Naive thymus-derived CD8-positive, alpha-beta T cell (primary cell): ENCODE results near the gene XPC. TPM values are rescaled to one million over a fixed set of nuclear protein-coding genes. Genes with fewer than 3 reads are reported as not detected.
"Not testable (repeated sequence)": the region's sequence is repeated elsewhere in the genome, so short reads cannot be mapped to it uniquely, and the experiment has no call there.

Experiments
- ATAC-seq, 2 donors: fragments of 150-1000 bp; cut with Tn5 transposase in 1 of 2; sonication (Bioruptor Pico), chemical (Tn5 transposase) in 1 of 2; 1 replicate in 1 of 2; 2 replicates in 1 of 2; pipeline ENCODE4 v1.10.0; 2021; ENCODE audit warnings: mild to moderate bottlenecking in 2 of 2, moderate library complexity in 2 of 2
- POLR2A ChIA-PET: fragments of 350-600 bp; sonication (Branson Sonifier 250); formaldehyde crosslinking; loops from one replicate; lab custom pipeline; 2021; ENCODE audit warnings: antibody characterized with exemption; lab: Charles Lee
- DNase-seq, 10 donors: peaks; one replicate each; pipeline versions ENCODE4 v3.0.0 to v3.0.0-alpha.2; 2020 to 2022
- H3K27ac Mint-ChIP-seq, 10 donors: one replicate each; pipeline ENCODE4 v1.8.0; 2020 to 2022; ENCODE audit warnings: mild to moderate bottlenecking in 10 of 10, mixed read lengths in 10 of 10, moderate library complexity in 4 of 10, inconsistent platforms in 1 of 10
- H3K27me3 Mint-ChIP-seq, 5 donors: one replicate each; pipeline ENCODE4 v1.8.0; 2021 to 2022; ENCODE audit warnings: mixed read lengths in 5 of 5
- H3K36me3 Mint-ChIP-seq, 3 donors: one replicate each; pipeline ENCODE4 v1.8.0; 2020 to 2022; ENCODE audit warnings: mixed read lengths in 3 of 3, mild to moderate bottlenecking in 2 of 3, inconsistent platforms in 1 of 3
- H3K4me1 Mint-ChIP-seq, 4 donors: one replicate each; pipeline ENCODE4 v1.8.0; 2021 to 2022; ENCODE audit warnings: mixed read lengths in 4 of 4
- H3K4me3 Mint-ChIP-seq, 10 donors: one replicate each; pipeline ENCODE4 v1.8.0; 2020 to 2022; ENCODE audit warnings: mild to moderate bottlenecking in 10 of 10, mixed read lengths in 10 of 10, moderate library complexity in 6 of 10, inconsistent platforms in 1 of 10
- H3K9me3 Mint-ChIP-seq, 9 donors: one replicate each; pipeline ENCODE4 v1.8.0; 2020 to 2022; ENCODE audit warnings: mixed read lengths in 9 of 9, mild to moderate bottlenecking in 3 of 9, inconsistent platforms in 1 of 9, moderate library complexity in 1 of 9
- polyA plus RNA-seq, 3 donors: library from polyadenylated mRNA; unstranded; fragments of 300-500 nt; fragmentation: Illumina TruSeq; gene quantifications; one replicate each; pipeline ENCODE4 v1.2.3, GENCODE V29; 2021
- total RNA-seq, 8 experiments: library from RNA in 2 of 8; stranded (reverse) in 2 of 8; gene quantifications; one replicate each; pipeline ENCODE4 v1.2.3 and lab custom pipeline; 2021 to 2026

The XPC gene
- total and polyA plus RNA-seq, 5 experiments from 2014 or later = 28.5 to 95.2 (median 49.6) TPM

- H3K4me1 Mint-ChIP-seq = peaks cover 26 to 58% (median 51%) of the 10 kb centered on the region in 4 donors
- peak overlapping the region in 9 of 10 donors; percentile 9 to 88 (median 53) for H3K27ac Mint-ChIP-seq
- POLR2A ChIA-PET = interaction anchor here (0.7 to 7.7 kb wide), 3 partner anchors 21 to 390 kb away, joined by 4 to 124 read pairs (median 63); partner anchors contain the start of genes LSM3 and XPC
- H3K9me3 Mint-ChIP-seq = no peaks in the 10 kb centered on the region
- no peaks in the 10 kb centered on the region for H3K27me3 Mint-ChIP-seq
- no peak for ATAC-seq
- H3K4me3 Mint-ChIP-seq = peak overlapping the region; percentile 19 to 97 (median 79)
- DNase-seq = no peak
- peaks cover 0 to 29% (median 3%) of the 10 kb centered on the region in 3 donors for H3K36me3 Mint-ChIP-seq
Observed at GRCh38 chr3:14122301-14122700, 56.1 kb downstream of the XPC start.

GRCh38 chr3:14121859-14122258 is 56.5 kb downstream of the XPC start:
- Mint-ChIP-seq H3K36me3 (peaks cover 0 to 27% (median 3%) of the 10 kb centered on the region in 3 donors), H3K4me1 (peaks cover 24 to 53% (median 46%) of the 10 kb centered on the region in 4 donors), H3K9me3 (no peaks in the 10 kb centered on the region), H3K27ac (peak overlapping the region in 3 of 10 donors; percentile 21 to 56 (median 23)), H3K4me3 (peak overlapping the region in 3 of 10 donors; percentile 66 to 96 (median 95)), H3K27me3 (no peaks in the 10 kb centered on the region)
- POLR2A ChIA-PET = interaction anchor here (4.9 to 7.7 kb wide), 2 partner anchors 22 to 55 kb away, joined by 63 to 124 read pairs; partner anchors contain the start of genes LSM3 and XPC
- ATAC-seq (no peak), DNase-seq (no peak)

GRCh38 chr3:14120921-14121448 is 57.4 kb downstream of the XPC start:
- H3K27me3 Mint-ChIP-seq, H3K4me3 Mint-ChIP-seq, H3K9me3 Mint-ChIP-seq, DNase-seq, H3K27ac Mint-ChIP-seq, ATAC-seq: not testable (repeated sequence)
- Mint-ChIP-seq H3K36me3 (peaks cover 0 to 33% (median 3%) of the 10 kb centered on the region in 3 donors), H3K4me1 (peaks cover 22 to 45% (median 38%) of the 10 kb centered on the region in 4 donors)
- POLR2A ChIA-PET = interaction anchor here (7.7 kb wide), 1 partner anchor 56 kb away, joined by 124 read pairs; the partner anchor contains the start of genes LSM3 and XPC

- Mint-ChIP-seq H3K9me3 (no peaks in the 10 kb centered on the region), H3K4me1 (peaks cover 18 to 38% (median 34%) of the 10 kb centered on the region in 4 donors), H3K27ac (peak overlapping the region in 2 of 10 donors; percentile 70 to 80), H3K36me3 (peaks cover 0 to 40% (median 5%) of the 10 kb centered on the region in 3 donors), H3K27me3 (no peaks in the 10 kb centered on the region), H3K4me3 (no peak overlapping the region)
- POLR2A ChIA-PET = interaction anchor here (0.8 to 7.7 kb wide), 3 partner anchors 52 to 58 kb away, joined by 3 to 124 read pairs (median 4); partner anchors contain the start of genes LSM3 and XPC
- no peak for DNase-seq
- no peak for ATAC-seq
Observed at GRCh38 chr3:14120111-14120920, 58.1 kb downstream of the XPC start.

- POLR2A ChIA-PET = interaction anchor here (0.8 to 1.0 kb wide), 2 partner anchors 52 to 59 kb away, joined by 3 to 4 read pairs; partner anchors contain the start of genes LSM3 and XPC
- H3K27ac Mint-ChIP-seq = no peak overlapping the region
- no peaks in the 10 kb centered on the region for H3K9me3 Mint-ChIP-seq
- H3K4me3 Mint-ChIP-seq = no peak overlapping the region
- DNase-seq (no peak), ATAC-seq (no peak)
- peaks cover 0 to 46% (median 10%) of the 10 kb centered on the region in 3 donors for H3K36me3 Mint-ChIP-seq
- H3K27me3 Mint-ChIP-seq = no peaks in the 10 kb centered on the region
- H3K4me1 Mint-ChIP-seq = peaks cover 16 to 38% (median 34%) of the 10 kb centered on the region in 4 donors
Observed at GRCh38 chr3:14119651-14120050, 58.8 kb downstream of the XPC start.

GRCh38 chr3:14118400-14119381 is 59.7 kb downstream of the XPC start:
- DNase-seq = no peak
- Mint-ChIP-seq H3K36me3 (peaks cover 0 to 56% (median 17%) of the 10 kb centered on the region in 3 donors), H3K27me3 (no peaks in the 10 kb centered on the region), H3K9me3 (no peaks in the 10 kb centered on the region), H3K4me3 (no peak overlapping the region), H3K4me1 (peaks cover 14 to 34% (median 29%) of the 10 kb centered on the region in 4 donors), H3K27ac (peak overlapping the region in 3 of 10 donors; percentile 7 to 48 (median 9))
- POLR2A ChIA-PET = interaction anchor here (1.0 kb wide), 1 partner anchor 60 kb away, joined by 4 read pairs; the partner anchor contains the start of genes LSM3 and XPC
- ATAC-seq = no peak

- Mint-ChIP-seq H3K36me3 (peaks cover 4 to 66% (median 22%) of the 10 kb centered on the region in 3 donors), H3K4me3 (no peak overlapping the region), H3K27me3 (no peaks in the 10 kb centered on the region), H3K27ac (peak overlapping the region in 2 of 10 donors; percentile 48 to 49), H3K9me3 (no peaks in the 10 kb centered on the region), H3K4me1 (peaks cover 11 to 24% (median 19%) of the 10 kb centered on the region in 4 donors)
- POLR2A ChIA-PET = interaction anchor here (0.5 kb wide), 1 partner anchor 285 kb away, joined by 4 read pairs; the partner anchor contains the start of gene SLC6A6
- ATAC-seq (no peak), DNase-seq (no peak)
Observed at GRCh38 chr3:14117468-14118399, 60.7 kb downstream of the XPC start.

- Mint-ChIP-seq H3K36me3 (peaks cover 4 to 61% (median 28%) of the 10 kb centered on the region in 3 donors), H3K9me3 (no peaks in the 10 kb centered on the region), H3K4me3 (no peak overlapping the region), H3K27ac (no peak overlapping the region), H3K4me1 (peaks cover 0 to 6% (median 2%) of the 10 kb centered on the region in 4 donors), H3K27me3 (no peaks in the 10 kb centered on the region)
- POLR2A ChIA-PET = interaction anchor here (1.3 kb wide), 1 partner anchor 10 kb away, joined by 5 read pairs; no protein-coding TSS in a partner anchor
- ATAC-seq (no peak), DNase-seq (no peak)
Observed at GRCh38 chr3:14113965-14114635, 64.3 kb downstream of the XPC start.

GRCh38 chr3:14110699-14111098 is 67.7 kb downstream of the XPC start:
- H3K27ac Mint-ChIP-seq = no peak overlapping the region
- no peaks in the 10 kb centered on the region for H3K27me3 Mint-ChIP-seq
- H3K4me3 Mint-ChIP-seq = no peak overlapping the region
- POLR2A ChIA-PET = no interaction called here
- ATAC-seq (no peak), DNase-seq (no peak)
- no peaks in the 10 kb centered on the region for H3K9me3 Mint-ChIP-seq
- peaks cover 4 to 47% (median 28%) of the 10 kb centered on the region in 3 donors for H3K36me3 Mint-ChIP-seq
- peaks cover 0 to 6% (median 0%) of the 10 kb centered on the region in 4 donors for H3K4me1 Mint-ChIP-seq

GRCh38 chr3:14109821-14110220 is 68.6 kb downstream of the XPC start:
- ATAC-seq, POLR2A ChIA-PET, H3K4me1 Mint-ChIP-seq, H3K4me3 Mint-ChIP-seq, H3K27me3 Mint-ChIP-seq, DNase-seq, H3K9me3 Mint-ChIP-seq: not testable (repeated sequence)
- peaks cover 4 to 38% (median 22%) of the 10 kb centered on the region in 3 donors for H3K36me3 Mint-ChIP-seq
- H3K27ac Mint-ChIP-seq = peak overlapping the region in 1 of 10 donors; percentile 40
